GM21528 (cell line): Measurements from ENCODE around the gene ST8SIA5.

ENCODE experiments used
- ATAC-seq: cut with Tn5 transposase; IDR thresholded peaks from one replicate; pipeline ENCODE4 v1.9.1; 2021; ENCODE audit warnings: mild to moderate bottlenecking, moderate library complexity; ENCODE audit not compliant: unreplicated experiment, low FRiP score

The ST8SIA5 gene

DNA sequence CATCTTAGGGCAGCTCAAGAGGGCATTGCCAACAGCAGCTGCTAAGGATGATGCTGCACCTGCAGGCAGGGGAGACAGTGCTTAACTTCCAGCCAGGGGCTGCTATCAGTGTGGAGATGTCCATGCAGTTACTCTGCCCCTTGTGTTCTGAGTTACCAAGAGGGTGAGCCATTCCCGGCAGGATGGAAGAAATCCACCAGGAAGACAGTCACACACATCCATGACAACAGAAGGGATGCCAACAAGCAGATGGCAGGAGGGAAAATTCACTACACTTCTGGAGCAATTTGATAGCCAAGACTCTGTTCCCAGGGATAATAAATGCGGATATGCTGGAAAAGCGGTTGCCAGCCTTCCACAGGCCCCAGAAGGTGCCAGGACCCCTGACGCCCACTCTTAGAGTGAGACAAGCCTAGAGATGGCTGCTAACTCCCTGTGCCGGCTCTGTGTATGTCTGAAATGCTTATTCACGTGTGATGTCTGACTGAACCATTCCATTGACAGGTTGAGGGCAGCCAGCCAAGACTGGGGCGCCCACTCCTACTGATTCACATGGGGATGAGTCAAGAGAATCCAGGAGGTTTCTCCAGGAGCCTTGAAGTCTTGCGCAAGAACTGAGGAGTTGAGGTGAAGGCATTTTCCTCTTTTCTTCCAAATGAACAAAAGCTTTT is 124.3 kb downstream of the ST8SIA5 start:
- no peak for ATAC-seq

GRCh38 chr18:46630991-46631390 is 125.9 kb downstream of the ST8SIA5 start:
- ATAC-seq, result no peak

DNA sequence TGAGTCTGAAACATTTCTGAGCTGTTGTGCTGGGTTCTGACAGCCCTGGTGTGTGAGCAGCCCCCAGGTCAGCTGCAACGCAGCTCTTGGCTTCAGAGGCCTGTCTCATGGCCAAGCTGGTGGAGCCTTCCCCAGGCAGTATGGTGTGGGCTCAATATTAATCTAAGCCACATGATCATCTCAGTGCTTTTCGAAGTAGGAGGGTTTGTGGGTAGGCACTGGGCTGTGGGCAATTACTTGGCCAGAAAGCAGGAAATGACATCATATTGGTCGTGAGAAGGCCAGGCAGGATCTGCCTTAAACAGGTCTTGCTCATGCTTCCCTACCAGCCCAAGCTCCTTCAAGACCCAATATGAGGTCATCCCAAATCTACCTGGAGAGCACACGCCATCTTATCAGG is 126.7 kb downstream of the ST8SIA5 start:
- ATAC-seq, result no peak

DNA sequence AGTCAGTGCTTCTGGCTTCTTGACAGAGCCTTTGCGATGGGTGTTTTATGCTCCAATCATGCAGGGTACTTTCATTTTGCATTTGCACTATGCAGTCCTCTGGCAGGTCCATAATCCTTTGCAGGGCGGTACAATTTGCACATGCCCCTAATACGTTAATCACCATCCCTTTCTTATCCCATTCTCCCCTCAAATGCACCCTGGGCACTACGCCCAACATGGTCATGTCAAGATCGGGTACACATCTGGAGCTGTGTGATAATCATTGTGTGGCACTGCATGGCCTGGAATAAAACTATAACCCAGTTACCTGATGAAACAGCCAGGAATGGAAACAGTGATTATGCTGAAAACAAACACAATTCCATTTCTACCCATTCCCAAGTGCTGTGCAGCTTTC is 127.5 kb downstream of the ST8SIA5 start:
- ATAC-seq, result no peak

DNA sequence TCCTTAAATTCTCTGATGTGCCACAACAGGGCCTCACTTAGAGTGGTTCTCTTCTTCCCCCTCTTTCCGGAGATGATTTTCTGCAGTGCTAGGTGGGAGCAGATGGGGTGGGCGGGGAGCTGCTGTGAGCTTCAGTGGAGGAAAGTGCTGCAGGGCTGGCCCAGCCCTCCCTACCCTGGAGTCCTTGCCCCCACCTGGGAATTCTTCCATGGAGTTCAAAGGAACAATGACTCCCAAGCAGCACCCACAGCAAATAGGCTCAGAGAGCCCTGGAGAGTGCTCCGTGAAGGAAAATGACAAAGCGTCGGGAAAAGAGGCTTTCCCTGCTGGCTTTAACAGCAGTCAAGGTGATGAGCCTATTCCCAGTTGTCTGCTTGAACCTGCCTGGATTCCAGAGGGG is 128.6 kb downstream of the ST8SIA5 start:
- ATAC-seq, result no peak

GRCh38 chr18:46627136-46627535 is 129.7 kb downstream of the ST8SIA5 start:
- ATAC-seq, result no peak

DNA sequence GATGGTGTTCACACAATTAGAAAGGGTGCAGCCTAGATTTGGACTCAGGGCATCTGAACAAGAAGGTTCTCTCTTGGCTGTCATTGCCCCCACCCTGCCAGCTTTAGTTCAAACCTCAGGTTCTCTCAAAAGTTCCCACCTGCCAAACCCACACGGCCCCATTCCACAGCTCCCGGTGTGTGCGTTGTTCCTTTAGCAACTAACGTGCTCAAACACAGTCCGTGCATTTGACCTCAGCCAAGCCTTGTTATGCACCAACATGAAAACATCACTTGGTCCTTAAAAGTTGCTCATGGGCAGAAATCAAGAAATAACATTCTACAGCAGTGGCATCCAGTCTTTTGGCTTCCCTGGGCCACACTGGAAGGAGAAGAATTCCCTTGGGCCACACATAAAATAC is 131.8 kb downstream of the ST8SIA5 start:
- no peak for ATAC-seq

GRCh38 chr18:46624127-46624526 is 132.7 kb downstream of the ST8SIA5 start:
- no peak for ATAC-seq

DNA sequence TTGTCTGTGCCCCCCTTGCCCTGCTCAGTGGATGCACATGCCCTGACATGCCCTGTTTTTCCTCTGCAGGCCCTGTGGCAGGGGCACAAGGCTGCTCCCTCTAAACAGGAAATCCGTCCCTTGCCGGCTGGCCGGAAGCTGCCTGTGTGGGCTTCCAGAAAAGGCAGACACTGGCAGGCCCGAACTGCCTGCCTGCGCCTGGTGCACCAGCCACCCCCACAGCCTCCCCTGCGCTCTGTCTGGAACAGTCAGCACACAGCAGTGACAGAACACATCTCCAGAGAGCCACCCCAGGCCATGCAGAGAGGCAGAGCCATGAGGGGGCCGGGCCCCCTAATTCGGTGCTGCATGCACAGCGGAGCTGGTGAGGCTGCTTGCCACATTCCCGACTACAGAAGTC is 133.3 kb downstream of the ST8SIA5 start:
- no peak for ATAC-seq

DNA sequence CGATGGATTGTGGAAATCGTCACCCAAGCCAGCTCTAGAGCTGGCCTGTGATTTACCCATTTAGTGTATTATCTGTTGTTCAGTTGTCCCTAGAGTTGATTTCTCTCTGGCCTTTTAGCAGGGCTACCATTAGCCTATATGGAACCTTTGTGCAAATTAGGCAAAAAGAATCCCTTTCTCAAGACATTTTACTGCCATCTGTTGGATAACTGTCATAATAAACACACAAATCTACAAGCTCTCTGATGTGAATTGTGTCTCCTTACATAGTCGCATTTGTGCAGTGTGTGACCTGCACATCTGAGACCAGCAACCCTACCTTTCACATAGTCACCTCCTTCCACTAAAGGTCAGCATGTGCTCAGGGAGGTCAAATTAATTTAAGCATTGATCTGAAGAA is 133.9 kb downstream of the ST8SIA5 start:
- ATAC-seq, result no peak

- ATAC-seq, result no peak
Observed at GRCh38 chr18:46622451-46622850, 134.4 kb downstream of the ST8SIA5 start.

DNA sequence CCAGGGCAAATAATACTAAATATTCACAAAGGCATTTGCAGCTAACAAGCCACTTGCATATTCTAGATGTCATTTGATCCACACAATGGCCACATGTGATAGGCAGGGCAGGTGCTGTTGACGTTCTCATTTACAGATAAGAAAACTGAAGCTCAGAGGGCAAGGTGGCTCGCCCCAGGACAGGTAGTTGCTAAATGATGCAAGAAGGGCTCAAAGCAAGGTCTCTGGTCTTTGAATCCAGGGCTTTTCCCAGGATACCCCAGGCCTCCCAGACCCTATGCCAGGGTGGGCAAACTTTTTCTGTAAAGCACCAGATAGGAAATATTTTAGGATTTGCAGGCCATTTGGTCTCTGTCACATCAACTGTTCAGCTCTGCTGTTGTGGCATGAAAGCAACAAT is 135.0 kb downstream of the ST8SIA5 start:
- ATAC-seq, result no peak

GRCh38 chr18:46621111-46621766 is 135.6 kb downstream of the ST8SIA5 start:
- ATAC-seq, result no peak

DNA sequence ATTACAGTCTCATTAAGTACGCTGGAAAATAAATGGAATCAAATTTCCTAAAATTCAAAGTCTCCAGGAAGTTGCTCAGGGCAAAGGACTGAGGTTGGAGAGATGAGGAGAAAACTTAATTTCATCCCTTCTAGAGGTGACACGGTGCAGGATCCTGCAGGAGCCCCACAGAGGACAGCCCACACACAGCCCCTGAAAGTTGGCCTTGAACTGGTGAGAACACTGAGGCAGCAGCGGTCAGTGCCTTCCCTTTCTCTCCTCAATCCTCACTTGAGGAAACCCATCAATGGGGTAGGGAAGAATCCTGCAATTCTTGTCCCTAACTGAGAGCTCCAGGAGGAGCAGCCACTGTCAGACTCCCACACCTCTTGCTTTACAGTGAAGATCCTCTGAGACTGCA is 137.3 kb downstream of the ST8SIA5 start:
- ATAC-seq, result no peak
